Activated B cell treated with CpG ODN at 0.5 μM for 24 hours (primary cell): ENCODE results near the gene ST13. TPM values are rescaled to one million over a fixed set of nuclear protein-coding genes. Genes with fewer than 3 reads are reported as not detected.
"Not testable (repeated sequence)": the region's sequence is repeated elsewhere in the genome, so short reads cannot be mapped to it uniquely, and the experiment has no call there.

ENCODE experiments used
- ATAC-seq: fragments of 200-7000 bp; cut with Tn5 transposase; one replicate; pipeline ENCODE4 v1.10.0; 2021; ENCODE audit warnings: low read depth, mild to moderate bottlenecking, moderate library complexity
- CTCF ChIA-PET: fragments of 350-600 bp; sonication (Branson Sonifier 250); formaldehyde crosslinking; loops from one replicate; lab custom pipeline; 2021; ENCODE audit warnings: antibody characterized with exemption; lab: Charles Lee
- POLR2A ChIA-PET: fragments of 350-600 bp; sonication (Branson Sonifier 250); formaldehyde crosslinking; loops from one replicate; lab custom pipeline; 2021; ENCODE audit warnings: antibody characterized with exemption; lab: Charles Lee
- DNase-seq: peaks from one replicate; pipeline ENCODE4 v3.0.0; 2022
- H3K27ac Mint-ChIP-seq: one replicate; pipeline ENCODE4 v1.8.0; 2020; ENCODE audit warnings: mixed read lengths
- H3K27me3 Mint-ChIP-seq: one replicate; pipeline ENCODE4 v1.8.0; 2021; ENCODE audit warnings: mixed read lengths
- H3K36me3 Mint-ChIP-seq: one replicate; pipeline ENCODE4 v1.8.0; 2021; ENCODE audit warnings: low read depth, mixed read lengths
- H3K4me1 Mint-ChIP-seq: one replicate; pipeline ENCODE4 v1.8.0; 2021; ENCODE audit warnings: mixed read lengths
- H3K4me3 Mint-ChIP-seq: one replicate; pipeline ENCODE4 v1.8.0; 2020; ENCODE audit warnings: mild to moderate bottlenecking, mixed read lengths
- H3K9me3 Mint-ChIP-seq: one replicate; pipeline ENCODE4 v1.8.0; 2020; ENCODE audit warnings: mixed read lengths
- CTCF ChIP-seq: fragments of 200-600 bp; IDR thresholded peaks from one replicate; pipeline ENCODE4 v1.8.0; 2022; ENCODE audit warnings: antibody characterized with exemption, mild to moderate bottlenecking
- intact Hi-C: fragments of 100-400 bp; cut with micrococcal nuclease; formaldehyde crosslinking; loops from one replicate; pipeline ENCODE4 v1.15.1; 2024
- total RNA-seq: library from RNA; stranded (reverse); gene quantifications from 2 replicates; pipeline ENCODE4 v1.2.3, GENCODE V29; 2022

Gene ST13
- total RNA-seq, 1 donor from 2014 or later = 183 TPM

DNA sequence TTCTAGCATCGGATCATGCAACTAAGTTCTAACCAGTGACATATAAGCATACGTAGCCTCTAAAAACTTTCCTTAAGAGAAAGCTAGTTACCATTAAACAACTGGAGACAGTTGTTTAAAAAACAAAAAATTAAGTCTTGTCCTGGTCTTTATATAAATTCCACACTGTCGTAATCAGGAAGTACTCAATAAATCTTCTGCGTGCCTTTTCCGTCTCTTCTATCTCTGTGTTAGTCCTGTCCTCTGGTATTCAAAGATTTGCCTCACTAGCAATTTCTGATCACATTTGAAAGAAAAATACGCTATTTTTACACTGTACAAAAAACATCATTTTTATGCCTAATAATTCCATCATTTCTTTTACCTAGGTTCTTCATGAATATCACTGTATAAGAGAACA, 27.3 kb downstream of the ST13 start:
- Mint-ChIP-seq H3K9me3 (no peaks in the 10 kb centered on the region), H3K27ac (no peak overlapping the region), H3K4me3 (no peak overlapping the region), H3K27me3 (no peaks in the 10 kb centered on the region), H3K36me3 (peaks cover 71% of the 10 kb centered on the region), H3K4me1 (no peaks in the 10 kb centered on the region)
- DNase-seq = no peak
- intact Hi-C loops = no loop called here
- TF ChIP-seq CTCF = no peak
- CTCF ChIA-PET = no interaction called here
- POLR2A ChIA-PET = no interaction called here
- no peak for ATAC-seq

DNA sequence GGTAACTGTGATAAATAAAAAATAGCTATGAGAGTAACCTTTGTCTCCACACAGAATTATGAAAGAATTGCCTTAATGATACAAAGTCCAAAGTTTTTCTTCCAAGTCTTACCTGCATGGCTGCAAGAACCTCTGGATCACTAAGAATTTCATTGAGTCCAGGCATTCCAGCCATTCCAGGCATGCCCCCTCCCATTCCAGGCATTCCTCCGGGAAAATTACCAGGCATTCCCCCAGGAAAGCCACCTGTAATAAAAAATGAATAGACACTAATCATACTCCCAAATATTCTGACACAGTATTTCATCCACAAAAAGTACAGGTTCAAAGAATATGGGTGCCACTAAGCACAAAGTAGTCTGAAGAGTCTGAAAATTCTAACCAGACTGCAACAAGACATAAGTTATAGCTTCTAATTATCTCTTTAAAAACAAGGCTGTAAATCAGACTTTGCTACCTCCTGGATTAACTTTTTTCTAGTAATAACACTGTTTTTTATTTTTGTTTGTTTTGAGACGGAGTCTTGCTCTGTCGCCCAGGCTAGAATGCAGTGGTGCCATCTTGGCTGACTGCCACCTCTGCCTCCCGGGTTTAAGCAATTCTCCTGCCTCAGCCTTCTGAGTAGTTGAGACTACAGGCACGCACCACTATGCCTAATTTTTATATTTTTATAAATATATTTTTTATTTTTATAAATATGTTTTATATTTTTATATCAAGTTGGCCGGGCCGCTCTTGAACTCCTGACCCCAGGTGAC, 29.3 kb downstream of the ST13 start:
- ChIA-PET CTCF (no interaction called here), POLR2A (no interaction called here)
- intact Hi-C loops = no loop called here
- H3K27me3 Mint-ChIP-seq = no peaks in the 10 kb centered on the region
- no peaks in the 10 kb centered on the region for H3K9me3 Mint-ChIP-seq
- ATAC-seq (no peak), DNase-seq (no peak)
- H3K36me3 Mint-ChIP-seq = peaks cover 65% of the 10 kb centered on the region
- no peak overlapping the region for H3K27ac Mint-ChIP-seq
- peaks cover 4% of the 10 kb centered on the region for H3K4me1 Mint-ChIP-seq
- H3K4me3 Mint-ChIP-seq = no peak overlapping the region
- TF ChIP-seq CTCF = no peak

- H3K4me3 Mint-ChIP-seq, H3K27ac Mint-ChIP-seq, CTCF ChIA-PET, ATAC-seq, H3K9me3 Mint-ChIP-seq, POLR2A ChIA-PET, DNase-seq, H3K27me3 Mint-ChIP-seq, intact Hi-C loops, H3K4me1 Mint-ChIP-seq: not testable (repeated sequence)
- peaks cover 61% of the 10 kb centered on the region for H3K36me3 Mint-ChIP-seq
These were observed 30.1 kb downstream of the ST13 start for GRCh38 chr22:40826292-40826691.

DNA sequence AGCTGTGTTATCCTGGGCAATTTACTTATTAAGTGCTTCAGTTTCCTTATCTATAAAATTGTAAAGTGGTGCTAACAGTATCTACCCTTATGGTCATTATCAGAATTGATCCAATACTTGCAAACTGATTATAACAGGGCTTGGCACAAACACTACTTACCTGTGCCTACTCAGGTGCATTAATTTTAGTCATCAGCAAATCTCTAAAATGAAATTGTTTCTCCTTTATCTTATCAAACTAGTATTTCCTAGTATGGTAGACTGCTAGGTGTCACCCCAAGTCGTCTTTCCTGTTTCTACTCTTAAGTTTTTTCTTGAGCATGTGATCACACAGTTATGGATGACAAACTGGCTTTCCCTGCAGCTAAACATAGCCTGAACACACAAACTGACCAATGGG, 33.0 kb downstream of the ST13 start:
- no peak for ATAC-seq
- ChIA-PET POLR2A (interaction anchor here (0.6 kb wide), 1 partner anchor 476 kb away, joined by 8 read pairs; no protein-coding TSS in a partner anchor), CTCF (no interaction called here)
- TF ChIP-seq CTCF = no peak
- H3K36me3 Mint-ChIP-seq = peaks cover 42% of the 10 kb centered on the region
- H3K4me3 Mint-ChIP-seq = no peak overlapping the region
- no peak overlapping the region for H3K27ac Mint-ChIP-seq
- DNase-seq = no peak
- intact Hi-C loops = no loop called here
- peaks cover 18% of the 10 kb centered on the region for H3K4me1 Mint-ChIP-seq
- no peaks in the 10 kb centered on the region for H3K9me3 Mint-ChIP-seq
- H3K27me3 Mint-ChIP-seq = no peaks in the 10 kb centered on the region

DNA sequence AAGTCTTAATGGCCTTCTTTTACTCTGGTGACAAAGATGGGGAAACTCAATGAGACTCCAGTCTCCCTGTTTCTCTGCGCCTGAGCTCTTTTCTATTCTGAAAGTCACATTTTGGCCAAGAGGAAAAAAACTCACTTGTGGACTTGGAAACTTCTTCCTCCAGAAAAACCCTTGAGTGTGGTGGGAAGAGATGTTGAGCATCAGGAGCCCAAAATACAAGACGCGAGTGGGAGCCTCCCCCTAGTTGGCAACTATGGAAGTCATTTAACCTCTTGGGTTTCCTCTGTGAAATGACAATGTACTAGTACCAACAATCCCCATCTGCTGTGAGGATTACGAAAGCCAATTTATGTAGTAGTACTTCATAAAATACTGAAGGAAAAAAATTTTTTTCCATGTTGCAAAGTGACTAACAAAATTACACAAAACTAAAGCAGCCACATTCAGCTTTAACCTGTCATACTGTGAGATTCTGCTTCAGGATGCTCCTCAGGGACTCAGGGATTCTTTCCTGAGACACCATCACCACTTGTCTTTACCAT, 36.8 kb downstream of the ST13 start:
- Mint-ChIP-seq H3K9me3 (no peaks in the 10 kb centered on the region), H3K4me3 (peak overlapping the region; percentile 98), H3K27ac (peak overlapping the region; percentile 41), H3K27me3 (no peaks in the 10 kb centered on the region), H3K4me1 (peaks cover 34% of the 10 kb centered on the region), H3K36me3 (peaks cover 19% of the 10 kb centered on the region)
- intact Hi-C loops = loop anchor here (1.0 to 10.0 kb wide), 5 partner anchors 37 to 295 kb away; partner anchors contain the start of genes RBX1 and ST13
- CTCF ChIA-PET = interaction anchor here (2.1 kb wide), 1 partner anchor 137 kb away, joined by 6 read pairs; no protein-coding TSS in a partner anchor
- ATAC-seq (no peak), DNase-seq (no peak)
- POLR2A ChIA-PET = interaction anchor here (0.6 to 2.4 kb wide), 6 partner anchors 36 to 317 kb away, joined by 3 to 18 read pairs (median 6); partner anchors contain the start of genes ST13 and XPNPEP3
- TF ChIP-seq CTCF = no peak
